ENCODE data around the gene RAG2. TPM values are rescaled to one million over a fixed set of nuclear protein-coding genes. Genes with fewer than 3 reads are reported as not detected.

RAG2 gene
- total RNA-seq, 1 experiment from 2014 or later, result 0.10 TPM

- POLR2A ChIA-PET, result no interaction called here
- peak overlapping the region; percentile 73 for H3K27ac ChIP-seq (ENCODE audit: low read length)
- no peak overlapping the region for H3K4me3 ChIP-seq (ENCODE audit: low read depth in 2 of 2, low read length in 2 of 2)
Observed at GRCh38 chr11:36578458-36578857, 19.6 kb downstream of the RAG2 start.

GRCh38 chr11:36577859-36578258, 20.2 kb downstream of the RAG2 start:
- no peaks in the 10 kb centered on the region for H3K36me3 ChIP-seq (ENCODE audit: control insufficient read depth, insufficient read depth, low read length)
- DNase-seq (ENCODE audit: low read depth, low spot score), result no peak
- in situ Hi-C loops (cut with HindIII; ENCODE audit: low pct_unique_long_range_greater_than_20kb, low sequenced_read_pairs), result no loop called here
- BruUV-seq (replicated peaks), result no TSS peak
- intact Hi-C loops (cut with micrococcal nuclease; ENCODE audit: unreplicated experiment), result no loop called here
- no peaks in the 10 kb centered on the region for H3K9me3 ChIP-seq (ENCODE audit: control insufficient read depth, insufficient read depth, low read depth, low read length)
- H3K27ac ChIP-seq (ENCODE audit: low read length), result peak overlapping the region; percentile 73
- no peak overlapping the region for H3K4me3 ChIP-seq (ENCODE audit: low read depth in 2 of 2, low read length in 2 of 2)
- no peaks in the 10 kb centered on the region for H3K27me3 ChIP-seq (ENCODE audit: control insufficient read depth, insufficient read depth, low read length)
- CTCF ChIA-PET, result no interaction called here
- ATAC-seq, result peak; percentile 95
- POLR2A ChIA-PET, result no interaction called here
- TF ChIP-seq POLR2AphosphoS5 (IDR thresholded peaks at IDR 0.05; ENCODE audit: low read depth, low read length), result no peak
- TF ChIP-seq REST (IDR thresholded peaks at IDR 0.05; ENCODE audit: insufficient read depth in 1 of 2, low read depth in 2 of 2, low read length in 1 of 2), result no peak
- no peak for TF ChIP-seq SIN3A (IDR thresholded peaks at IDR 0.05; ENCODE audit: borderline replicate concordance, insufficient read depth, low read depth, low read length)
- no peak for TF ChIP-seq CTCF (IDR thresholded peaks at IDR 0.05)
- TF ChIP-seq TCF7L2 (IDR thresholded peaks at IDR 0.05; ENCODE audit: low read depth, low read length), result peak; percentile 87
- peaks cover 14% of the 10 kb centered on the region; the same call in 1 of the 2 replicates for H3K4me1 ChIP-seq (ENCODE audit: control insufficient read depth, insufficient read depth, low read length)

More at GRCh38 chr11:36578458-36578857, 19.6 kb downstream of the RAG2 start:
- no peaks in the 10 kb centered on the region for H3K9me3 ChIP-seq (ENCODE audit: control insufficient read depth, insufficient read depth, low read depth, low read length)
- H3K36me3 ChIP-seq (ENCODE audit: control insufficient read depth, insufficient read depth, low read length), result no peaks in the 10 kb centered on the region
- CTCF ChIA-PET, result no interaction called here
- no TSS peak for BruUV-seq (replicated peaks)
- TF ChIP-seq SIN3A (IDR thresholded peaks at IDR 0.05; ENCODE audit: borderline replicate concordance, insufficient read depth, low read depth, low read length) (no peak), CTCF (IDR thresholded peaks at IDR 0.05) (no peak), POLR2AphosphoS5 (IDR thresholded peaks at IDR 0.05; ENCODE audit: low read depth, low read length) (no peak), REST (IDR thresholded peaks at IDR 0.05; ENCODE audit: insufficient read depth in 1 of 2, low read depth in 2 of 2, low read length in 1 of 2) (no peak)
- intact Hi-C loops (cut with micrococcal nuclease; ENCODE audit: unreplicated experiment) (no loop called here), in situ Hi-C loops (cut with HindIII; ENCODE audit: low pct_unique_long_range_greater_than_20kb, low sequenced_read_pairs) (no loop called here)
- peaks cover 14% of the 10 kb centered on the region; the same call in 1 of the 2 replicates for H3K4me1 ChIP-seq (ENCODE audit: control insufficient read depth, insufficient read depth, low read length)
- no peak for ATAC-seq
- no peak for DNase-seq (ENCODE audit: low read depth, low spot score)
- H3K27me3 ChIP-seq (ENCODE audit: control insufficient read depth, insufficient read depth, low read length), result no peaks in the 10 kb centered on the region
